ENCODE measurements around the gene MPDZ.

- TF ChIP-seq POLR2A (IDR thresholded peaks at IDR 0.05) = no peak
- TF ChIP-seq, protein P1, sequence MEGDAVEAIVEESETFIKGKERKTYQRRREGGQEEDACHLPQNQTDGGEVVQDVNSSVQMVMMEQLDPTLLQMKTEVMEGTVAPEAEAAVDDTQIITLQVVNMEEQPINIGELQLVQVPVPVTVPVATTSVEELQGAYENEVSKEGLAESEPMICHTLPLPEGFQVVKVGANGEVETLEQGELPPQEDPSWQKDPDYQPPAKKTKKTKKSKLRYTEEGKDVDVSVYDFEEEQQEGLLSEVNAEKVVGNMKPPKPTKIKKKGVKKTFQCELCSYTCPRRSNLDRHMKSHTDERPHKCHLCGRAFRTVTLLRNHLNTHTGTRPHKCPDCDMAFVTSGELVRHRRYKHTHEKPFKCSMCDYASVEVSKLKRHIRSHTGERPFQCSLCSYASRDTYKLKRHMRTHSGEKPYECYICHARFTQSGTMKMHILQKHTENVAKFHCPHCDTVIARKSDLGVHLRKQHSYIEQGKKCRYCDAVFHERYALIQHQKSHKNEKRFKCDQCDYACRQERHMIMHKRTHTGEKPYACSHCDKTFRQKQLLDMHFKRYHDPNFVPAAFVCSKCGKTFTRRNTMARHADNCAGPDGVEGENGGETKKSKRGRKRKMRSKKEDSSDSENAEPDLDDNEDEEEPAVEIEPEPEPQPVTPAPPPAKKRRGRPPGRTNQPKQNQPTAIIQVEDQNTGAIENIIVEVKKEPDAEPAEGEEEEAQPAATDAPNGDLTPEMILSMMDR (IDR thresholded peaks at IDR 0.05) = no peak
Observed at GRCh38 chr9:13221741-13222140, 57.8 kb downstream of the MPDZ start.
